ENCODE results near the gene CCDC86. TPM values are rescaled to one million over a fixed set of nuclear protein-coding genes. Genes with fewer than 3 reads are reported as not detected.

CCDC86 gene
- total RNA-seq, 4 donors from 2014 or later, result 11.8 to 38.0 (median 24.4) TPM

GRCh38 chr11:60848714-60849151 is 6.8 kb downstream of the CCDC86 start:
- Histone ChIP-seq H3K4me1 (peaks cover 10 to 18% (median 12%) of the 10 kb centered on the region in 3 donors), H3K27me3 (no peaks in the 10 kb centered on the region), H3K27ac (no peak overlapping the region), H3K36me3 (peaks cover 24 to 83% (median 34%) of the 10 kb centered on the region in 3 donors), H3K4me3 (no peak overlapping the region), H3K9me3 (no peaks in the 10 kb centered on the region)
- WGBS, 2 donors, result 69% methylated on average over 5 of the region's 10 CpGs; no CpG with 5 or more reads in 1 of the 2 donors
- no peak for DNase-seq
- intact Hi-C loops (cut with DNase I), result no loop called here
- no peak for TF ChIP-seq CTCF (IDR thresholded peaks at IDR 0.05)

GRCh38 chr11:60849641-60850520 is 8.0 kb downstream of the CCDC86 start:
- Histone ChIP-seq H3K27ac (no peak overlapping the region), H3K9me3 (no peaks in the 10 kb centered on the region), H3K27me3 (no peaks in the 10 kb centered on the region), H3K36me3 (peaks cover 24 to 83% (median 34%) of the 10 kb centered on the region in 3 donors), H3K4me3 (no peak overlapping the region), H3K4me1 (peaks cover 0 to 7% (median 3%) of the 10 kb centered on the region in 3 donors)
- TF ChIP-seq CTCF (IDR thresholded peaks at IDR 0.05) (no peak), POLR2A (IDR thresholded peaks at IDR 0.05) (no peak)
- no peak for DNase-seq
- intact Hi-C loops (cut with DNase I), result no loop called here
- 70 to 100% methylated on average over 1 to 11 of the region's 29 CpGs for WGBS, 2 donors

GRCh38 chr11:60851327-60852104 is 9.6 kb downstream of the CCDC86 start:
- Histone ChIP-seq H3K36me3 (peaks cover 24 to 68% (median 31%) of the 10 kb centered on the region in 3 donors), H3K27me3 (no peaks in the 10 kb centered on the region), H3K9me3 (no peaks in the 10 kb centered on the region), H3K4me3 (no peak overlapping the region), H3K27ac (no peak overlapping the region), H3K4me1 (no peaks in the 10 kb centered on the region)
- 82 to 85% methylated on average over 13 to 17 of the region's 17 CpGs for WGBS, 2 donors
- intact Hi-C loops (cut with DNase I), result no loop called here
- TF ChIP-seq CTCF (IDR thresholded peaks at IDR 0.05) (no peak), POLR2A (IDR thresholded peaks at IDR 0.05) (no peak)
- no peak for DNase-seq

- intact Hi-C loops (cut with DNase I), result no loop called here
- no peaks in the 10 kb centered on the region for H3K27me3 ChIP-seq
- peaks cover 24 to 61% (median 31%) of the 10 kb centered on the region in 3 donors for H3K36me3 ChIP-seq
- WGBS, 2 donors, result 69 to 92% methylated on average over 2 to 15 of the region's 78 CpGs
- no peak for DNase-seq
- no peaks in the 10 kb centered on the region for H3K9me3 ChIP-seq
- TF ChIP-seq CTCF (IDR thresholded peaks at IDR 0.05) (no peak), POLR2A (IDR thresholded peaks at IDR 0.05) (no peak)
- no peaks in the 10 kb centered on the region for H3K4me1 ChIP-seq
- H3K4me3 ChIP-seq, result no peak overlapping the region
- no peak overlapping the region for H3K27ac ChIP-seq
These were observed 10.4 kb downstream of the CCDC86 start for GRCh38 chr11:60852117-60852981.
